HEK293 (cell line): ENCODE data around the gene NIT1.
A peak's percentile ranks its signal among the peaks of the same experiment; 100 is the strongest.

ENCODE experiments used
- ATF2 ChIP-seq: fragments of 450-650 bp; formaldehyde crosslinking; IDR thresholded peaks from 2 replicates; pipeline ENCODE4 v1.5.1; 2016; ENCODE audit warnings: missing biosample characterization, missing genetic modification characterization, low read depth
- HIC1 ChIP-seq: fragments of 450-650 bp; formaldehyde crosslinking; IDR thresholded peaks from 2 replicates; pipeline ENCODE4 v1.5.1; 2016; ENCODE audit warnings: missing biosample characterization, missing genetic modification characterization
- INSM2 ChIP-seq: fragments of 450-650 bp; formaldehyde crosslinking; IDR thresholded peaks from 2 replicates; pipeline ENCODE4 v1.5.1; 2016; ENCODE audit warnings: missing biosample characterization, missing genetic modification characterization
- KLF17 ChIP-seq: fragments of 450-650 bp; formaldehyde crosslinking; IDR thresholded peaks from 2 replicates; pipeline ENCODE4 v1.5.1; 2016; ENCODE audit warnings: missing biosample characterization, missing genetic modification characterization
- OSR2 ChIP-seq: fragments of 450-650 bp; formaldehyde crosslinking; IDR thresholded peaks from 2 replicates; pipeline ENCODE4 v1.5.1; 2016; ENCODE audit warnings: missing biosample characterization, missing genetic modification characterization
- ZBTB8A ChIP-seq: fragments of 450-650 bp; formaldehyde crosslinking; IDR thresholded peaks from 2 replicates; pipeline ENCODE4 v1.5.1; 2016; ENCODE audit warnings: missing biosample characterization, missing genetic modification characterization
- ZIC2 ChIP-seq: fragments of 450-650 bp; formaldehyde crosslinking; IDR thresholded peaks from 2 replicates; pipeline ENCODE4 v1.5.1; 2016; ENCODE audit warnings: missing biosample characterization, missing genetic modification characterization
- ZNF112 ChIP-seq: fragments of 450-650 bp; formaldehyde crosslinking; IDR thresholded peaks from 2 replicates; pipeline ENCODE4 v1.5.0; 2017; ENCODE audit warnings: missing biosample characterization, missing genetic modification characterization
- ZNF114 ChIP-seq: fragments of 450-650 bp; formaldehyde crosslinking; IDR thresholded peaks from 2 replicates; pipeline ENCODE4 v1.5.0; 2017; ENCODE audit warnings: missing biosample characterization, missing genetic modification characterization
- ZNF133 ChIP-seq: fragments of 450-650 bp; formaldehyde crosslinking; IDR thresholded peaks from 2 replicates; pipeline ENCODE4 v1.5.1; 2016; ENCODE audit warnings: missing biosample characterization, missing genetic modification characterization
- ZNF18 ChIP-seq: fragments of 450-650 bp; formaldehyde crosslinking; IDR thresholded peaks from 2 replicates; pipeline ENCODE4 v1.5.1; 2016; ENCODE audit warnings: missing biosample characterization, missing genetic modification characterization
- ZNF223 ChIP-seq: fragments of 450-650 bp; formaldehyde crosslinking; IDR thresholded peaks from 2 replicates; pipeline ENCODE4 v1.5.1; 2016; ENCODE audit warnings: missing biosample characterization, missing genetic modification characterization
- ZNF350 ChIP-seq: fragments of 450-650 bp; formaldehyde crosslinking; IDR thresholded peaks from 2 replicates; pipeline ENCODE4 v1.5.0; 2017; ENCODE audit warnings: missing biosample characterization, mild to moderate bottlenecking, missing genetic modification characterization
- ZNF501 ChIP-seq: fragments of 450-650 bp; formaldehyde crosslinking; IDR thresholded peaks from 2 replicates; pipeline ENCODE4 v1.5.1; 2016; ENCODE audit warnings: missing biosample characterization, missing genetic modification characterization
- ZNF518A ChIP-seq: fragments of 450-650 bp; formaldehyde crosslinking; conservative IDR thresholded peaks from 2 replicates; pipeline ENCODE4 v1.5.1; 2016; ENCODE audit warnings: low read depth, missing biosample characterization, missing genetic modification characterization
- ZNF544 ChIP-seq: fragments of 450-650 bp; formaldehyde crosslinking; IDR thresholded peaks from 2 replicates; pipeline ENCODE4 v1.5.0; 2017; ENCODE audit warnings: missing biosample characterization, missing genetic modification characterization
- ZNF585B ChIP-seq: fragments of 450-650 bp; formaldehyde crosslinking; IDR thresholded peaks from 2 replicates; pipeline ENCODE4 v1.5.1; 2016; ENCODE audit warnings: missing biosample characterization, missing genetic modification characterization
- ZNF626 ChIP-seq: fragments of 450-650 bp; sonication (Bioruptor Pico); formaldehyde crosslinking; IDR thresholded peaks from 2 replicates; pipeline ENCODE4 v1.5.1; 2018; ENCODE audit warnings: missing biosample characterization, missing genetic modification characterization, inconsistent platforms
- ZNF701 ChIP-seq: fragments of 450-650 bp; formaldehyde crosslinking; IDR thresholded peaks from 2 replicates; pipeline ENCODE4 v1.5.1; 2016; ENCODE audit warnings: missing biosample characterization, missing genetic modification characterization
- ZNF747 ChIP-seq: fragments of 450-650 bp; formaldehyde crosslinking; IDR thresholded peaks from 2 replicates; pipeline ENCODE4 v1.5.1; 2016; ENCODE audit warnings: missing biosample characterization, missing genetic modification characterization
- ZNF76 ChIP-seq: fragments of 450-650 bp; formaldehyde crosslinking; IDR thresholded peaks from 2 replicates; pipeline ENCODE4; 2016; ENCODE audit warnings: low read depth, missing biosample characterization, missing genetic modification characterization, borderline replicate concordance
- ZNF776 ChIP-seq: fragments of 450-650 bp; formaldehyde crosslinking; IDR thresholded peaks from 2 replicates; pipeline ENCODE4 v1.5.0; 2017; ENCODE audit warnings: missing biosample characterization, missing genetic modification characterization, borderline replicate concordance
- ZNF785 ChIP-seq: fragments of 450-650 bp; formaldehyde crosslinking; IDR thresholded peaks from 2 replicates; pipeline ENCODE4 v1.5.1; 2016; ENCODE audit warnings: missing biosample characterization, missing genetic modification characterization
- ZSCAN18 ChIP-seq: fragments of 450-650 bp; formaldehyde crosslinking; IDR thresholded peaks from 2 replicates; pipeline ENCODE4 v1.5.1; 2016; ENCODE audit warnings: missing biosample characterization, missing genetic modification characterization

The NIT1 gene

GRCh38 chr1:161165742-161166668, 48.1 kb downstream of the NIT1 start, which contains the start of gene PPOX (continued):
- TF ChIP-seq INSM2 (tag by site-specific recombination) = no peak
- no peak for TF ChIP-seq ZNF626 (tag by site-specific recombination)
- TF ChIP-seq ZNF223 (tag by site-specific recombination) = no peak
- no peak for TF ChIP-seq ZNF18
- no peak for TF ChIP-seq ZNF776
- TF ChIP-seq ZNF518A (tag by site-specific recombination) = no peak
- TF ChIP-seq ZNF585B (tag by site-specific recombination) = no peak
- TF ChIP-seq OSR2 (tag by site-specific recombination) = peak; percentile 31; the same call in 1 of the 2 replicates
- no peak for TF ChIP-seq ZNF747 (tag by site-specific recombination)
- no peak for TF ChIP-seq ZNF112 (tag by site-specific recombination)
- no peak for TF ChIP-seq ZSCAN18 (tag by site-specific recombination)
- TF ChIP-seq ZNF501 (tag by site-specific recombination) = peak; percentile 91
- no peak for TF ChIP-seq ATF2 (tag by site-specific recombination)
- no peak for TF ChIP-seq ZNF701 (tag by site-specific recombination)
- no peak for TF ChIP-seq ZNF785 (tag by site-specific recombination)
- TF ChIP-seq ZIC2 = no peak
- TF ChIP-seq ZBTB8A (tag by site-specific recombination) = peak; percentile 43; the same call in 1 of the 2 replicates
- TF ChIP-seq ZNF114 (tag by site-specific recombination) = no peak
- no peak for TF ChIP-seq ZNF133 (tag by site-specific recombination)
- TF ChIP-seq ZNF350 = no peak
- TF ChIP-seq ZNF544 (tag by site-specific recombination) = no peak
- TF ChIP-seq KLF17 (tag by site-specific recombination) = peak; percentile 49; the same call in 1 of the 2 replicates
- TF ChIP-seq ZNF76 (tag by site-specific recombination) = peak; percentile 16; the same call in 1 of the 2 replicates
- TF ChIP-seq HIC1 (tag by site-specific recombination) = peak; percentile 59; the same call in 1 of the 2 replicates
